HepG2 (cell line): ENCODE measurements around the gene SLAMF6.

Source experiments
- ADNP ChIP-seq: sonication (generic); formaldehyde crosslinking; IDR thresholded peaks from 2 replicates; pipeline ENCODE4 v1.4.0; 2020; ENCODE audit warnings: missing genetic modification reagents
- CHD4 ChIP-seq: fragments of 200-600 bp; sonication (generic); IDR thresholded peaks from 2 replicates; pipeline ENCODE4 v1.7.0; 2017; ENCODE audit warnings: mild to moderate bottlenecking, low read length, borderline replicate concordance
- CREB1 ChIP-seq, 2 experiments: fragments of 450-650 bp in 1 of 2; IDR thresholded peaks; 2 replicates each; pipeline ENCODE4 v1.6.1; 2016 to 2017; ENCODE audit warnings: control low read depth in 1 of 2, mild to moderate bottlenecking in 1 of 2, missing compliant biosample characterization in 1 of 2, missing genetic modification characterization in 1 of 2
- ZIK1 ChIP-seq: sonication (generic); formaldehyde crosslinking; IDR thresholded peaks from 2 replicates; pipeline ENCODE4 v1.5.0; 2020; ENCODE audit warnings: mild to moderate bottlenecking, low read depth, missing genetic modification reagents, borderline replicate concordance
- ZNF75D ChIP-seq: sonication (generic); formaldehyde crosslinking; IDR thresholded peaks from 2 replicates; pipeline ENCODE4 v1.8.1; 2023; ENCODE audit warnings: missing genetic modification reagents, mild to moderate bottlenecking, borderline replicate concordance

GRCh38 chr1:160465123-160465522 is 57.9 kb downstream of the SLAMF6 start:
- TF ChIP-seq ZIK1 (CRISPR knock-in tag) (no peak), ADNP (CRISPR knock-in tag) (no peak), CHD4 (no peak), ZNF75D (no peak), CREB1 (IDR thresholded peaks at IDR 0.05) (no peak), CREB1 (CRISPR knock-in tag; IDR thresholded peaks at IDR 0.05) (no peak)
